ENCODE results near the gene DPP6.

Gene DPP6

DNA sequence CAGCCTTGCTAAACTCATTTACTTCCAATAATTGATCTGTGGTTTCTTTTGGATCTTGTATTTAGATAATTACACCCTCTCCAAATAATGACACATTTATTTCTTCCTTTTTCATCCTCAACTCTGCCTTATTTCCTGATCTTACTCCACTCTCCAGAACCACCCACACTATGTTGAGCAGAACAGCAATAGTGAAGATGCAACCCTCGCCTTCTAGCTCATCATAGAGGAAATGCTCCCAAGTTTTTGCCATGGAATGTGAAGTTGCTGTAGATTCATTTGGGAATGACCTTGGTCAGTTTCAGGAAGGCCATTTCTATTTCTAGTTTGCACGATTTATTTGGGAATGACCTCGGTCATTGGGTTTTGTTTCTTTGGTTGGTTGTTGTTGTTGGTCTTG, 636.8 kb downstream of the DPP6 start:
- no peak for TF ChIP-seq YY1 (IDR thresholded peaks at IDR 0.05; ENCODE audit: low read depth)

DNA sequence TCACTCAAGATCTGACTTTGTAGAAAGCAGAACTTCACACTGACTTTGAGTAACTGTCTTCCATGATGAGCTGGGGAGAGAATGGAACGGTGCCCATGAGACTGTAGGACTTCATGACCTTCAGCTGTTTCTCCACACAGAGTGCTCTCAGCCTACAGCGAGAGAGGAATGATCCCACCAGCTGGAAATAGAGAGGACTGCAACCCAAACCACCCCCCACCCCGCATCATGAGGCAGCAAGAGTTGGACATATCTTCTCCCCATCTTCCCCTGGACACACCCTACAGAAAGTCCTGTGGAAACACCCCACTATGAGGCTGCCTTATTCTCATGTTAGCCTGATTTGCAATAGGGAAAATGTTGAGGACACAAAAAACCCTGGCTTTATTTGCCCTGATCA, 638.2 kb downstream of the DPP6 start:
- no peak for TF ChIP-seq CEBPB (IDR thresholded peaks at IDR 0.05)
- TF ChIP-seq TEAD4 (IDR thresholded peaks at IDR 0.05): no peak
- TF ChIP-seq, protein P1, sequence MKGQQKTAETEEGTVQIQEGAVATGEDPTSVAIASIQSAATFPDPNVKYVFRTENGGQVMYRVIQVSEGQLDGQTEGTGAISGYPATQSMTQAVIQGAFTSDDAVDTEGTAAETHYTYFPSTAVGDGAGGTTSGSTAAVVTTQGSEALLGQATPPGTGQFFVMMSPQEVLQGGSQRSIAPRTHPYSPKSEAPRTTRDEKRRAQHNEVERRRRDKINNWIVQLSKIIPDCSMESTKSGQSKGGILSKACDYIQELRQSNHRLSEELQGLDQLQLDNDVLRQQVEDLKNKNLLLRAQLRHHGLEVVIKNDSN (IDR thresholded peaks at IDR 0.05): no peak
- no peak for TF ChIP-seq EGR1 (IDR thresholded peaks at IDR 0.05)
- no peak for TF ChIP-seq FOXM1 (IDR thresholded peaks at IDR 0.05; ENCODE audit: borderline replicate concordance, low read depth)
- TF ChIP-seq TAF1 (IDR thresholded peaks at IDR 0.05; ENCODE audit: low read depth): no peak
- TF ChIP-seq CREB1 (IDR thresholded peaks at IDR 0.05; ENCODE audit: low read depth): no peak
- TF ChIP-seq, protein P2, sequence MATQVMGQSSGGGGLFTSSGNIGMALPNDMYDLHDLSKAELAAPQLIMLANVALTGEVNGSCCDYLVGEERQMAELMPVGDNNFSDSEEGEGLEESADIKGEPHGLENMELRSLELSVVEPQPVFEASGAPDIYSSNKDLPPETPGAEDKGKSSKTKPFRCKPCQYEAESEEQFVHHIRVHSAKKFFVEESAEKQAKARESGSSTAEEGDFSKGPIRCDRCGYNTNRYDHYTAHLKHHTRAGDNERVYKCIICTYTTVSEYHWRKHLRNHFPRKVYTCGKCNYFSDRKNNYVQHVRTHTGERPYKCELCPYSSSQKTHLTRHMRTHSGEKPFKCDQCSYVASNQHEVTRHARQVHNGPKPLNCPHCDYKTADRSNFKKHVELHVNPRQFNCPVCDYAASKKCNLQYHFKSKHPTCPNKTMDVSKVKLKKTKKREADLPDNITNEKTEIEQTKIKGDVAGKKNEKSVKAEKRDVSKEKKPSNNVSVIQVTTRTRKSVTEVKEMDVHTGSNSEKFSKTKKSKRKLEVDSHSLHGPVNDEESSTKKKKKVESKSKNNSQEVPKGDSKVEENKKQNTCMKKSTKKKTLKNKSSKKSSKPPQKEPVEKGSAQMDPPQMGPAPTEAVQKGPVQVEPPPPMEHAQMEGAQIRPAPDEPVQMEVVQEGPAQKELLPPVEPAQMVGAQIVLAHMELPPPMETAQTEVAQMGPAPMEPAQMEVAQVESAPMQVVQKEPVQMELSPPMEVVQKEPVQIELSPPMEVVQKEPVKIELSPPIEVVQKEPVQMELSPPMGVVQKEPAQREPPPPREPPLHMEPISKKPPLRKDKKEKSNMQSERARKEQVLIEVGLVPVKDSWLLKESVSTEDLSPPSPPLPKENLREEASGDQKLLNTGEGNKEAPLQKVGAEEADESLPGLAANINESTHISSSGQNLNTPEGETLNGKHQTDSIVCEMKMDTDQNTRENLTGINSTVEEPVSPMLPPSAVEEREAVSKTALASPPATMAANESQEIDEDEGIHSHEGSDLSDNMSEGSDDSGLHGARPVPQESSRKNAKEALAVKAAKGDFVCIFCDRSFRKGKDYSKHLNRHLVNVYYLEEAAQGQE (IDR thresholded peaks at IDR 0.05; ENCODE audit: low read depth): no peak
- TF ChIP-seq, protein P3, sequence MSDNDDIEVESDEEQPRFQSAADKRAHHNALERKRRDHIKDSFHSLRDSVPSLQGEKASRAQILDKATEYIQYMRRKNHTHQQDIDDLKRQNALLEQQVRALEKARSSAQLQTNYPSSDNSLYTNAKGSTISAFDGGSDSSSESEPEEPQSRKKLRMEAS (IDR thresholded peaks at IDR 0.05): no peak
- no peak for TF ChIP-seq NFIC (IDR thresholded peaks at IDR 0.05)
- TF ChIP-seq ZBTB7A (IDR thresholded peaks at IDR 0.05; ENCODE audit: low read depth): no peak
- no peak for TF ChIP-seq RAD21 (IDR thresholded peaks at IDR 0.05; ENCODE audit: low read depth)
- no peak for TF ChIP-seq YY1 (IDR thresholded peaks at IDR 0.05; ENCODE audit: low read depth)
- TF ChIP-seq TCF12 (IDR thresholded peaks at IDR 0.05; ENCODE audit: low read depth): no peak
- TF ChIP-seq EP300 (IDR thresholded peaks at IDR 0.05; ENCODE audit: borderline replicate concordance): no peak

DNA sequence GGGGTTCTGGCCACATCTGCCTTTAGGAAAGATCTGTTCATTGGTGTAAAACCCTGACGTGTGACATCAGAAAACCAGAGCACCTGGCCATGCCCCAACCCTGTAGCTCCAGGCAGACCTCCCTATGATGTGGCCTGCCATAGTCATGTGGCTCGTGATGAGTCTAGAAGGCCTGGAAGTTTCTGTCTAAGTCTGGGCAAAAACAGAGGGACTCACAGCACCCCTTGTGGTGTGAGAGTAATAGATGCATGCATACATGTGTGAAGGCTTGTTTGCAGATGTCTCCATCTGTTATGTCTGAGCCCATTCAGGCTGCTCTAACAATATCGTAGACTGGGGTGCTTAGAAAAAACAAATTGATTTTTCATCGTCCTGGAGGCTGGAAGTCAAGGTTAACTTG, 641.5 kb downstream of the DPP6 start:
- no peak for TF ChIP-seq TAF1 (IDR thresholded peaks at IDR 0.05; ENCODE audit: low read depth)
- TF ChIP-seq EP300 (IDR thresholded peaks at IDR 0.05; ENCODE audit: borderline replicate concordance): no peak
- TF ChIP-seq ZBTB7A (IDR thresholded peaks at IDR 0.05; ENCODE audit: low read depth): no peak
- TF ChIP-seq NFIC (IDR thresholded peaks at IDR 0.05): no peak
- TF ChIP-seq, protein P2 (IDR thresholded peaks at IDR 0.05; ENCODE audit: low read depth): no peak

DNA sequence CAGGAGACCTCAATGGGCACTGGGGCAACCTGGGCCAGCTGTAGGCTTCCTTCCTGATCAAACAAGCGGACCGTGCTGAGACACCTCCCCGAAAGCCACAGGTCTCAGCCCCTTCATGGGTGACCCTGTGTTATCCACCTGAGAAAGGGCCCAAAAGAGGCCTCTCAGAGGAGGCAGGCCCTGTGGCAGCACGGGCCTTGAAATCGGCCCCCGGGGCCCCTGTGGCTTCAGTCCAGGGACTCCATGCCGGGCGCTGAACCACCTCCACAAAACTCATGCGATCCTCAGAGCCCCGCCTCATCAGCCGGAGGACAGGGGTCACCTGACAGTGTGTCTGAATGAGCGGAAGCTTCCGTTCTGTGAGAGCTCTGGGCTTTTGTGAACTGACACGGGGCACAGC, 643.6 kb downstream of the DPP6 start:
- TF ChIP-seq EGR1 (IDR thresholded peaks at IDR 0.05) (no peak), FOXM1 (IDR thresholded peaks at IDR 0.05; ENCODE audit: borderline replicate concordance, low read depth) (no peak), TEAD4 (IDR thresholded peaks at IDR 0.05) (no peak), YY1 (IDR thresholded peaks at IDR 0.05; ENCODE audit: low read depth) (no peak), RAD21 (IDR thresholded peaks at IDR 0.05; ENCODE audit: low read depth) (no peak), CREB1 (IDR thresholded peaks at IDR 0.05; ENCODE audit: low read depth) (no peak), NFIC (IDR thresholded peaks at IDR 0.05) (no peak), TCF12 (IDR thresholded peaks at IDR 0.05; ENCODE audit: low read depth) (no peak), EP300 (IDR thresholded peaks at IDR 0.05; ENCODE audit: borderline replicate concordance) (no peak), ZBTB7A (IDR thresholded peaks at IDR 0.05; ENCODE audit: low read depth) (no peak), TAF1 (IDR thresholded peaks at IDR 0.05; ENCODE audit: low read depth) (no peak), CEBPB (IDR thresholded peaks at IDR 0.05) (no peak)
- TF ChIP-seq, protein P3 (IDR thresholded peaks at IDR 0.05): no peak
- TF ChIP-seq, protein P2 (IDR thresholded peaks at IDR 0.05; ENCODE audit: low read depth): no peak
- TF ChIP-seq, protein P1 (IDR thresholded peaks at IDR 0.05): no peak

DNA sequence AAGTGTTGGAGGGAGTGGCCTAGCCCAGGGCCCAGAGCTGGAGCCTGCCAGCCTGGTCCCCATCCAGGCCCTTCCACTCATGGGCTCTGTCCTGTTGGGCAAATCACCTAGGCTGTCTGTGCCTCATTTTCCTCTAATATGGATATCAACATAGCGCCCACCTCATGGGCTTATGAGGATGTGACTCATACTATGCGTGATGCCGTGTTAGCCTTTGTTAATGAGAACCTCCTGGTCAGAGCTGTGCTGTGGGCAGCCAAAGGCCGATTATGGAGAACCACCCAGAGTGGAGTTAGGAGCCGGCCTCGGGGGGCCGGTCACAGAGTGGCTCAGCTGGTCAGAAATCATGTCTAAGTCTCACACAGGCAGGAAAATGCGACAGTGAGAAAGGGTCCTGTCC, 644.4 kb downstream of the DPP6 start:
- TF ChIP-seq EP300 (IDR thresholded peaks at IDR 0.05; ENCODE audit: borderline replicate concordance) (no peak), TAF1 (IDR thresholded peaks at IDR 0.05; ENCODE audit: low read depth) (no peak), CREB1 (IDR thresholded peaks at IDR 0.05; ENCODE audit: low read depth) (no peak), FOXM1 (IDR thresholded peaks at IDR 0.05; ENCODE audit: borderline replicate concordance, low read depth) (no peak), TEAD4 (IDR thresholded peaks at IDR 0.05) (no peak)
- TF ChIP-seq, protein P2 (IDR thresholded peaks at IDR 0.05; ENCODE audit: low read depth): no peak

All from Ishikawa (cell line).